Gastrocnemius medialis (tissue), 4 donors: ENCODE measurements around the gene G3BP1. TPM values are rescaled to one million over a fixed set of nuclear protein-coding genes. Genes with fewer than 3 reads are reported as not detected.

Experiments used
- ATAC-seq, 2 donors: fragments of 150-250 bp; one replicate each; pipeline ENCODE4 v1.9.1; 2016
- DNase-seq, 2 donors: peaks; one replicate each; pipeline ENCODE4 v3.0.0-alpha.2; 2019
- H3K27ac ChIP-seq, 4 donors: fragments of 200-600 bp; sonication (generic); 1 replicate in 1 of 4; 2 replicates in 3 of 4; pipeline ENCODE4 v1.5.1; 2016 to 2018; ENCODE audit warnings: mild to moderate bottlenecking in 2 of 4, moderate library complexity in 1 of 4
- H3K27me3 ChIP-seq, 3 donors: fragments of 200-600 bp; sonication (generic) in 2 of 3; 1 replicate in 1 of 3; 2 replicates in 2 of 3; pipeline versions ENCODE4 v1.5.1 to v1.6.0; 2016 to 2019; ENCODE audit warnings: mild to moderate bottlenecking in 1 of 3, moderate library complexity in 1 of 3
- H3K36me3 ChIP-seq, 2 donors: fragments of 200-600 bp; sonication (generic) in 1 of 2; one replicate each; pipeline ENCODE4 v1.5.1; 2017 to 2018
- H3K4me1 ChIP-seq, 2 donors: fragments of 200-600 bp; sonication (generic) in 1 of 2; one replicate each; pipeline ENCODE4 v1.5.1; 2016 to 2017; ENCODE audit warnings: mild to moderate bottlenecking in 2 of 2
- H3K4me3 ChIP-seq, 4 donors: fragments of 200-600 bp; sonication (generic) in 3 of 4; 1 replicate in 1 of 4; 2 replicates in 3 of 4; pipeline ENCODE4 v1.5.1; 2016 to 2019; ENCODE audit warnings: mild to moderate bottlenecking in 2 of 4
- H3K9me3 ChIP-seq, 3 donors: fragments of 200-600 bp; sonication (generic) in 2 of 3; 1 replicate in 1 of 3; 2 replicates in 2 of 3; pipeline ENCODE4 v1.5.1; 2016 to 2019
- POLR2A ChIP-seq, 2 donors: fragments of 450-650 bp; IDR thresholded peaks; one replicate each; pipeline ENCODE4 v1.6.1; 2017; ENCODE audit warnings: antibody characterized with exemption in 2 of 2, mild to moderate bottlenecking in 2 of 2, moderate library complexity in 2 of 2
- in situ Hi-C, 4 donors: fragments of 200-750 bp; cut with MboI; loops; one replicate each; pipeline versions ENCODE4 v1.15.0 to v1.8.0; 2017; ENCODE audit warnings: low sequenced_read_pairs in 4 of 4
- intact Hi-C: fragments of 100-400 bp; cut with DNase I; formaldehyde crosslinking; loops from one replicate; pipeline ENCODE4 v1.15.1; 2023; ENCODE audit warnings: low total_unique reads
- total RNA-seq, 4 donors: library from RNA; depleted of rRNA; stranded (reverse); fragments of >200 nt; gene quantifications; one replicate each; pipeline versions ENCODE4 v1.1.0 to v1.2.3, GENCODE V29; 2016
- TF ChIP-seq, protein P1 (sequence below), 5 experiments: fragments of 450-650 bp in 3 of 5; fragments of 200-600 bp in 2 of 5; sonication (generic) in 2 of 5; IDR thresholded peaks in 4 of 5; conservative IDR thresholded peaks in 1 of 5; 1 replicate in 4 of 5; 2 replicates in 1 of 5; pipeline ENCODE4 v1.5.1; 2016 to 2019; ENCODE audit warnings: antibody characterized with exemption in 5 of 5, mild to moderate bottlenecking in 3 of 5, moderate library complexity in 3 of 5

Gene G3BP1
- total RNA-seq, 4 donors from 2014 or later = 80.5 to 114 (median 108) TPM

DNA sequence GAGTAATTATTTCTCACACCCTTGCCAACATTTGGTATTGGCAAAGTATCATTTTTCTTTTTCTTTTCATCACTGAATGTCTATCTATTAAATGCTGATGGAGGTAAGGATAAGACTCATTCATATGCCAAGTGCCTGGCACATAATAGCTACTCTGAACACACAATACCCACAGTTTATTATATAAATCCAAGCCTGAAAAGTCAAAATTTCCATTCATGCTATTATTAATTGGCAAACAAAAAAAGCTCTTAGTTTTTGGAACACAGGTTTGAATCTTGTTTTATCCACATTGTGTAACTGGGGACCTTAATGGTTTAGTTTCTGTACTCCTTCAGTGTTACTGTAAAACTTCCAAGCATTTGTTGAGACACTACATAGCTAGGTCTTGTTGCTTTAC, 7.0 kb upstream of the G3BP1 start:
- peaks cover 0 to 3% of the 10 kb centered on the region in 2 donors for H3K4me1 ChIP-seq
- TF ChIP-seq, protein P1, sequence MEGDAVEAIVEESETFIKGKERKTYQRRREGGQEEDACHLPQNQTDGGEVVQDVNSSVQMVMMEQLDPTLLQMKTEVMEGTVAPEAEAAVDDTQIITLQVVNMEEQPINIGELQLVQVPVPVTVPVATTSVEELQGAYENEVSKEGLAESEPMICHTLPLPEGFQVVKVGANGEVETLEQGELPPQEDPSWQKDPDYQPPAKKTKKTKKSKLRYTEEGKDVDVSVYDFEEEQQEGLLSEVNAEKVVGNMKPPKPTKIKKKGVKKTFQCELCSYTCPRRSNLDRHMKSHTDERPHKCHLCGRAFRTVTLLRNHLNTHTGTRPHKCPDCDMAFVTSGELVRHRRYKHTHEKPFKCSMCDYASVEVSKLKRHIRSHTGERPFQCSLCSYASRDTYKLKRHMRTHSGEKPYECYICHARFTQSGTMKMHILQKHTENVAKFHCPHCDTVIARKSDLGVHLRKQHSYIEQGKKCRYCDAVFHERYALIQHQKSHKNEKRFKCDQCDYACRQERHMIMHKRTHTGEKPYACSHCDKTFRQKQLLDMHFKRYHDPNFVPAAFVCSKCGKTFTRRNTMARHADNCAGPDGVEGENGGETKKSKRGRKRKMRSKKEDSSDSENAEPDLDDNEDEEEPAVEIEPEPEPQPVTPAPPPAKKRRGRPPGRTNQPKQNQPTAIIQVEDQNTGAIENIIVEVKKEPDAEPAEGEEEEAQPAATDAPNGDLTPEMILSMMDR (IDR thresholded peaks at IDR 0.05 in 4 of 5, conservative IDR thresholded peaks at IDR 0.05 in 1 of 5) = no peak
- no peak for TF ChIP-seq POLR2A (IDR thresholded peaks at IDR 0.05)
- no peak overlapping the region for H3K27ac ChIP-seq
- DNase-seq (no peak), ATAC-seq (no peak)
- intact Hi-C loops = no loop called here
- H3K4me3 ChIP-seq = no peak overlapping the region
- H3K27me3 ChIP-seq = no peaks in the 10 kb centered on the region
- in situ Hi-C loops = no loop called here
- no peaks in the 10 kb centered on the region for H3K9me3 ChIP-seq
- H3K36me3 ChIP-seq = no peaks in the 10 kb centered on the region

DNA sequence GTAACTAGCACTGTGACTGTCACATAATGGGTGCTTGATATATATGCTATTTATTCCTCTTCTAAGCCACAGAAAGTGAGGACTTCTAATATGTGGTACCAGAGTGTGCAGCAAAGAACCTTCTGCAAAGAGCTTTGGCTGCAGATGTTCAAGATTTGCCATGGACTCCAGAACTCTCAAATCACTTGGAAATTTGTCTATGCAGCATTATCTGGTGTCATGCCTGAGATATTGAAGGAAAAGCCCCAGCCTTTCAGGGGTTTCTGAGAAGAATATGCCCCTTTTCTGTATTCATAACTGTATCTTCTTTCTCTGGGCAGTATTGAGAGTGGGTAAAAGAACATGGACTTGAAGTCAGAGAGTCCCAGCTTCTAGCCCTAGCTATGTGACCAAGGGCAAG, 4.8 kb upstream of the G3BP1 start:
- in situ Hi-C loops = no loop called here

DNA sequence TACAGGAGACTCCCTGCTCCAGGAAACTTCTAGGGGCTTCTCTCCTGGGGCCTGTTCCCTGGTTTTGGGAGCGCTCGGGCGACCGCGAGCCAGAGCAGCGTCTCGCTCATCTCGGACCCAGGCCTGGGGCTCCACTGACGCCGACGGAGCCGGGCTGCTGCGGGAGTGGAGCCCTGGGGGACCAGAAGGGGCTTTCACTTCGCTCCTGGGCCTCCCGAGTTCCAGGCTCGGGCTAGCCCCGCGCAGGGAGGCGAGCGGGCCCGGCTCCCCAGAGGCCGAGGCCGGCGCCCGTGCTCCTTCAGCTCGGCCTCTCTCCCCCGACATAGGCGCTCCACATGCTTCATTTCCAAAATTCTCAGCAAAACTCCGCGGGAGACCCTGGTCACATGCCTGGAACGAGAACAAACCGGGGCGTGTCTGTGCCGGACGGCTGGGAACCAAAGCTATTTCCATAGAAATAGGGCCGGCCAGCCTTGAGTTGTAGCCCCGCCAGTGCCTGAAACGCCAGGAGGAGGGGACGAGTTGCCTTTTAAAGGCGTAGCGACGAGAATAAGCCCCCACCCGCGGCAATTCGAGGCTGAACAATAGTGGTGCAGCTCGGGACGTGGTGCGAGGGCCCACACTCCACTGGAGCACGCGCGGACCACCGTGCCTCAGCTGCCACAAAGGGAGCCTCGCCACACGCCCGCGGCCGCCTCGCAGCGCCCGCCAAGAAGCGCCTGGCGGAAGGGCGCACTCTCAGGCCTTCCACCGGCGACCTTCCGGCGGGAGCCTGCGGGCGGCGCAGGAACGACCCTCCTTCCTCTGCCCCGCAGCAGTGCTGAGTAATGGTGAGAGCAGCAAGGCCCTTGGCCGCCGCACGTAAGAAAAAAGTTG, 1.1 kb upstream of the G3BP1 start:
- no peaks in the 10 kb centered on the region for H3K27me3 ChIP-seq
- no peaks in the 10 kb centered on the region for H3K9me3 ChIP-seq
- ATAC-seq (peak; percentile 31 to 34), DNase-seq (peak; percentile 61 to 76)
- in situ Hi-C loops = no loop called here
- TF ChIP-seq, protein P1 (IDR thresholded peaks at IDR 0.05 in 4 of 5, conservative IDR thresholded peaks at IDR 0.05 in 1 of 5) = no peak
- TF ChIP-seq POLR2A (IDR thresholded peaks at IDR 0.05) = no peak
- peak overlapping the region; percentile 71 to 89 (median 77) for H3K4me3 ChIP-seq
- peaks cover 30 to 34% of the 10 kb centered on the region in 2 donors for H3K4me1 ChIP-seq
- no peaks in the 10 kb centered on the region for H3K36me3 ChIP-seq
- intact Hi-C loops = loop anchor here (1.0 to 10.0 kb wide), 2 partner anchors 12 to 726 kb away; partner anchors contain the start of gene ATOX1
- H3K27ac ChIP-seq = peak overlapping the region; percentile 98 to 100 (median 99)

More for the DNA sequence above, 4.8 kb upstream of the G3BP1 start:
- intact Hi-C loops = no loop called here
- Histone ChIP-seq H3K27ac (no peak overlapping the region), H3K4me3 (no peak overlapping the region), H3K27me3 (no peaks in the 10 kb centered on the region), H3K36me3 (no peaks in the 10 kb centered on the region), H3K9me3 (no peaks in the 10 kb centered on the region), H3K4me1 (peaks cover 6 to 8% of the 10 kb centered on the region in 2 donors)
- DNase-seq = no peak
- TF ChIP-seq, protein P1 (IDR thresholded peaks at IDR 0.05 in 4 of 5, conservative IDR thresholded peaks at IDR 0.05 in 1 of 5) = no peak
- TF ChIP-seq POLR2A (IDR thresholded peaks at IDR 0.05) = no peak
- ATAC-seq = no peak

DNA sequence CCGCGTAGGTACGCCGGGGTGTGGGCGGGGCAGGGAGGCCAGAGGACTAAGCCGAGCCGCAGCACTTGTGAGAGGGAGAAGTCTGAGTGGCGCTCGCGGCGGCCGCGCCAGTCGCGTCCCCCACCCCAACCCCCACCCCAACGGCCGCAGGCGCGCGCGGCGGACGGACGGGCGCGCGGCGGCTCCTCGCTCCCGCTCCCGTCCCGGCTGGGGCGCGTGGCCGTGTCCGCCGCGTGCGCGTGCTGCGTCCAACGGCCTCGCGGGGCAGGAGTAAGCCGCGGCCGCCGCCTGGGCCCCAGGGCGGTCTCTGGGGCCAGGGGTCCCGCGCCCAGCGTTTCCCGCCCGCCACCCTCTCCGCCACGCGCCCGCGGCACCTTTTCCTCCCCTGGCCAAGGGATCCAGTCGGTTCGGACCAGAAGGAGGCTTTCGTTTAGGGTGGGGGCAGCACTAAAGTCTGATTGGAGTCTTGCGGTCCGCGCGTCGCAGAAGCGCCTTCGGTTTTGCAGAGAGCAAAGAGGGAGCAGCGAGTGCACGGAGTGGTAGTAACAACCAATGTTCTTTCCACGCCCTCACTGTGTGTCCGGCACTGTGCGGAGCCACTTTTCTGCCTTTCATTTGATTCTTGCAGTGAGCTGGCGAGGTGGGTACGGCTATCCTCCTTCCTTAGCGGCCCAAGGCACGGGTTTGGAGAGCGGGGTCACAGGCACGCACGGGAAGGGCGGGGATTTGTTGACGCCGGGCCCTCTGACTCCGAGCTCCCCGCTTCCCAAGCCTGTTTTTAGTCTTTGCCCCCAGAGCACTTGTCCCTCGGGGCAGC, 483 bp downstream of the G3BP1 start:
- Histone ChIP-seq H3K4me3 (peak overlapping the region; percentile 68 to 92 (median 86)), H3K9me3 (no peaks in the 10 kb centered on the region), H3K4me1 (peaks cover 46 to 50% of the 10 kb centered on the region in 2 donors), H3K36me3 (no peaks in the 10 kb centered on the region), H3K27me3 (no peaks in the 10 kb centered on the region), H3K27ac (peak overlapping the region; percentile 93 to 98 (median 96))
- intact Hi-C loops (loop anchor here (10.0 kb wide), 1 partner anchor 727 kb away; no protein-coding TSS in a partner anchor), in situ Hi-C loops (no loop called here)
- no peak for TF ChIP-seq POLR2A (IDR thresholded peaks at IDR 0.05)
- TF ChIP-seq, protein P1 (IDR thresholded peaks at IDR 0.05 in 4 of 5, conservative IDR thresholded peaks at IDR 0.05 in 1 of 5) = no peak
- DNase-seq (peak; percentile 36 to 48), ATAC-seq (peak; percentile 18 to 27)
